ENCODE results near the gene TLE3.
"Not testable (repeated sequence)": the region's sequence is repeated elsewhere in the genome, so short reads cannot be mapped to it uniquely, and the experiment has no call there.

The TLE3 gene

GRCh38 chr15:70097321-70098152 lies at the start of gene TLE3:
Gene TLE3, minus strand, starts transcription at chr15:70097917. Its CDS starts 1,119 bp downstream, at chr15:70096798.
- DNase-seq (ENCODE audit: low read depth in 2 of 2), result peak; percentile 96 to 97

GRCh38 chr15:70147178-70147760 lies 49.6 kb upstream of the TLE3 start:
- no peak for DNase-seq (ENCODE audit: low read depth in 2 of 2)

- no peak for DNase-seq (ENCODE audit: low read depth in 2 of 2)
These were observed 49.1 kb upstream of the TLE3 start for GRCh38 chr15:70146771-70147170.

- no peak for DNase-seq (ENCODE audit: low read depth in 2 of 2)
These were observed 48.4 kb upstream of the TLE3 start for GRCh38 chr15:70146162-70146561.

GRCh38 chr15:70145261-70145660 lies 47.5 kb upstream of the TLE3 start:
- no peak for DNase-seq (ENCODE audit: low read depth in 2 of 2)

GRCh38 chr15:70142322-70143191 lies 44.8 kb upstream of the TLE3 start:
- DNase-seq (ENCODE audit: low read depth in 2 of 2), result no peak

- DNase-seq (ENCODE audit: low read depth in 2 of 2), result no peak
These were observed 44.3 kb upstream of the TLE3 start for GRCh38 chr15:70142072-70142321.

- no peak for DNase-seq (ENCODE audit: low read depth in 2 of 2)
These were observed 43.8 kb upstream of the TLE3 start for GRCh38 chr15:70141376-70142071.

- no peak for DNase-seq (ENCODE audit: low read depth in 2 of 2)
These were observed 43.0 kb upstream of the TLE3 start for GRCh38 chr15:70140543-70141375.

GRCh38 chr15:70140025-70140542 lies 42.4 kb upstream of the TLE3 start:
- DNase-seq (ENCODE audit: low read depth in 2 of 2), result no peak

GRCh38 chr15:70137967-70138366 lies 40.2 kb upstream of the TLE3 start:
- DNase-seq (ENCODE audit: low read depth in 2 of 2), result no peak

GRCh38 chr15:70137021-70137420 lies 39.3 kb upstream of the TLE3 start:
- not testable (repeated sequence) for DNase-seq (ENCODE audit: low read depth in 2 of 2)

GRCh38 chr15:70133781-70134421 lies 36.2 kb upstream of the TLE3 start:
- DNase-seq (ENCODE audit: low read depth in 2 of 2), result no peak

GRCh38 chr15:70133296-70133695 lies 35.6 kb upstream of the TLE3 start:
- no peak for DNase-seq (ENCODE audit: low read depth in 2 of 2)

GRCh38 chr15:70132571-70132970 lies 34.9 kb upstream of the TLE3 start:
- DNase-seq (ENCODE audit: low read depth in 2 of 2), result no peak

- no peak for DNase-seq (ENCODE audit: low read depth in 2 of 2)
These were observed 34.4 kb upstream of the TLE3 start for GRCh38 chr15:70132139-70132538.

GRCh38 chr15:70128414-70129140 lies 30.9 kb upstream of the TLE3 start:
- DNase-seq (ENCODE audit: low read depth in 2 of 2), result no peak

GRCh38 chr15:70127770-70128413 lies 30.2 kb upstream of the TLE3 start:
- DNase-seq (ENCODE audit: low read depth in 2 of 2), result no peak

GRCh38 chr15:70127288-70127746 lies 29.6 kb upstream of the TLE3 start:
- no peak for DNase-seq (ENCODE audit: low read depth in 2 of 2)
